Right forelimb (tissue), 1 donor: ENCODE data around the gene VSIG4.

ENCODE experiments used
- DNase-seq: peaks from one replicate; pipeline ENCODE4 v3.0.0-alpha.2; 2018

Gene VSIG4

GRCh38 chrX:66023385-66024091, 16.3 kb downstream of the VSIG4 start:
- no peak for DNase-seq

GRCh38 chrX:66022632-66023384, 17.1 kb downstream of the VSIG4 start:
- no peak for DNase-seq

- DNase-seq = no peak
Measured at GRCh38 chrX:66021765-66022631, 17.9 kb downstream of the VSIG4 start.

- DNase-seq = no peak
Measured at GRCh38 chrX:66021401-66021764, 18.5 kb downstream of the VSIG4 start.

GRCh38 chrX:66020631-66021334, 19.1 kb downstream of the VSIG4 start:
- no peak for DNase-seq

- DNase-seq = no peak
Measured at GRCh38 chrX:66019974-66020373, 19.9 kb downstream of the VSIG4 start.

GRCh38 chrX:66019310-66019652, 20.6 kb downstream of the VSIG4 start:
- no peak for DNase-seq

GRCh38 chrX:66018585-66019309, 21.1 kb downstream of the VSIG4 start:
- no peak for DNase-seq

- no peak for DNase-seq
Measured at GRCh38 chrX:66017659-66018170, 22.2 kb downstream of the VSIG4 start.

GRCh38 chrX:66016905-66017658, 22.8 kb downstream of the VSIG4 start:
- no peak for DNase-seq

- no peak for DNase-seq
Measured at GRCh38 chrX:66015900-66016689, 23.8 kb downstream of the VSIG4 start.

- no peak for DNase-seq
Measured at GRCh38 chrX:66015152-66015831, 24.6 kb downstream of the VSIG4 start.

- DNase-seq = no peak
Measured at GRCh38 chrX:66014556-66014955, 25.3 kb downstream of the VSIG4 start.

- DNase-seq = no peak
Measured at GRCh38 chrX:66014084-66014483, 25.8 kb downstream of the VSIG4 start.

- DNase-seq = no peak
Measured at GRCh38 chrX:66013194-66013816, 26.6 kb downstream of the VSIG4 start.

GRCh38 chrX:66012094-66012534, 27.8 kb downstream of the VSIG4 start:
- DNase-seq = no peak

- no peak for DNase-seq
Measured at GRCh38 chrX:66009231-66009845, 30.5 kb downstream of the VSIG4 start.

- DNase-seq = no peak
Measured at GRCh38 chrX:66008328-66008970, 31.4 kb downstream of the VSIG4 start.
